SK-N-SH (cell line): ENCODE measurements around the gene SCNM1. TPM values are rescaled to one million over a fixed set of nuclear protein-coding genes. Genes with fewer than 3 reads are reported as not detected.

Experiments
- CTCF ChIA-PET: fragments of 300-600, 350-600 bp; formaldehyde crosslinking; extraction: SDS; loops from one replicate; lab custom pipeline; 2021; lab: Yijun Ruan, JAX
- POLR2A ChIA-PET: fragments of 350-600 bp; sonication (Branson Sonifier 250); formaldehyde crosslinking; extraction: SDS; loops from one replicate; lab custom pipeline; 2020; ENCODE audit warnings: antibody characterized with exemption, inconsistent platforms; lab: Yijun Ruan, JAX
- DNase-seq: peaks from one replicate; pipeline ENCODE4 v3.0.0; 2012
- H2AFZ ChIP-seq: fragments of 200-600 bp; sonication (generic); 2 replicates; pipeline ENCODE4 v1.8.1; 2016; ENCODE audit warnings: antibody characterized with exemption, mild to moderate bottlenecking, low read depth
- H3F3A ChIP-seq: fragments of 200-600 bp; sonication (generic); replicated peaks from 2 replicates; pipeline ENCODE3; 2016; ENCODE audit warnings: antibody characterized with exemption, mild to moderate bottlenecking; ENCODE audit not compliant: insufficient read depth
- H3K27ac ChIP-seq, 2 experiments: fragments of 200-500 bp in 1 of 2; fragments of 200-600 bp in 1 of 2; sonication (Bioruptor generic) in 1 of 2; sonication (generic), shearing (Covaris generic) in 1 of 2; 2 replicates each; pipeline versions ENCODE4 v1.5.1 to v1.6.1; 2014 to 2016; ENCODE audit warnings: low read depth in 2 of 2, inconsistent platforms in 1 of 2, low read length in 1 of 2, mild to moderate bottlenecking in 1 of 2, mixed read lengths in 1 of 2
- H3K27me3 ChIP-seq: fragments of 200-600 bp; sonication (generic), shearing (Covaris generic); 2 replicates; pipeline ENCODE4 v1.6.1; 2016; ENCODE audit warnings: mixed run types; ENCODE audit not compliant: insufficient read depth
- H3K36me3 ChIP-seq, 2 experiments: fragments of 200-500 bp in 1 of 2; fragments of 200-600 bp in 1 of 2; sonication (Bioruptor generic) in 1 of 2; sonication (generic) in 1 of 2; replicated peaks in 1 of 2; 2 replicates each; pipeline versions ENCODE3 to v1.5.1; 2014 to 2016; ENCODE audit warnings: low read length in 1 of 2, mild to moderate bottlenecking in 1 of 2; ENCODE audit not compliant: insufficient read depth in 2 of 2, control insufficient read depth in 1 of 2
- H3K4me1 ChIP-seq, 2 experiments: fragments of 200-500 bp in 1 of 2; fragments of 200-600 bp in 1 of 2; sonication (Bioruptor generic) in 1 of 2; sonication (generic), shearing (Covaris generic) in 1 of 2; 2 replicates each; pipeline versions ENCODE4 v1.5.1 to v1.6.1; 2014 to 2016; ENCODE audit warnings: low read depth in 1 of 2, low read length in 1 of 2, mixed run types in 1 of 2; ENCODE audit not compliant: insufficient read depth in 2 of 2, control insufficient read depth in 1 of 2
- H3K4me2 ChIP-seq: fragments of 200-600 bp; sonication (generic), shearing (Covaris generic); 2 replicates; pipeline ENCODE4 v1.6.1; 2017; ENCODE audit warnings: mixed run types
- H3K4me3 ChIP-seq, 2 experiments: fragments of 200-500 bp in 1 of 2; fragments of 200-600 bp in 1 of 2; sonication (Bioruptor generic) in 1 of 2; sonication (generic), shearing (Covaris generic) in 1 of 2; 2 replicates each; pipeline versions ENCODE4 v1.5.1 to v1.8.1; 2014 to 2016; ENCODE audit warnings: low read depth in 2 of 2, inconsistent platforms in 1 of 2, low read length in 1 of 2, mild to moderate bottlenecking in 1 of 2, mixed read lengths in 1 of 2, moderate library complexity in 1 of 2
- H3K79me2 ChIP-seq: fragments of 200-600 bp; sonication (generic); 2 replicates; pipeline ENCODE4 v1.8.1; 2017; ENCODE audit warnings: mild to moderate bottlenecking; ENCODE audit not compliant: insufficient read depth
- H3K9ac ChIP-seq: fragments of 200-600 bp; sonication (generic); 2 replicates; pipeline ENCODE4 v1.6.1; 2017; ENCODE audit warnings: mixed run types
- H3K9me2 ChIP-seq: fragments of 200-600 bp; sonication (generic); 2 replicates; pipeline ENCODE4 v1.6.1; 2017; ENCODE audit warnings: mixed run types
- H3K9me3 ChIP-seq: fragments of 200-600 bp; sonication (generic); 2 replicates; pipeline ENCODE4 v1.6.1; 2017; ENCODE audit warnings: mixed run types, mild to moderate bottlenecking, moderate library complexity
- H4K20me1 ChIP-seq: fragments of 200-600 bp; sonication (generic); 2 replicates; pipeline ENCODE4 v1.6.1; 2017; ENCODE audit warnings: mild to moderate bottlenecking, mixed run types; ENCODE audit not compliant: insufficient read depth
- ELF1 ChIP-seq: IDR thresholded peaks from 2 replicates; pipeline ENCODE4 v1.4.0; 2012
- FOXM1 ChIP-seq: IDR thresholded peaks from 2 replicates; pipeline ENCODE4 v1.4.0; 2012; ENCODE audit warnings: low read depth, mild to moderate bottlenecking
- GABPA ChIP-seq: IDR thresholded peaks from 2 replicates; pipeline ENCODE4 v1.4.0; 2012; ENCODE audit warnings: low read depth, mild to moderate bottlenecking
- JUND ChIP-seq: IDR thresholded peaks from 2 replicates; pipeline ENCODE4 v1.4.0; 2012
- MAX ChIP-seq: IDR thresholded peaks from 2 replicates; pipeline ENCODE4 v1.4.0; 2012; ENCODE audit warnings: low read depth
- MXI1 ChIP-seq: IDR thresholded peaks from 2 replicates; pipeline ENCODE4 v1.6.1; 2012; ENCODE audit warnings: mild to moderate bottlenecking, low read depth, low read length, improper control_type of control experiment
- NFIC ChIP-seq: IDR thresholded peaks from 2 replicates; pipeline ENCODE4 v1.4.0; 2012; ENCODE audit warnings: borderline replicate concordance
- RCOR1 ChIP-seq: fragments of 150-350 bp; IDR thresholded peaks from 2 replicates; pipeline ENCODE4 v1.6.1; 2017; ENCODE audit warnings: antibody characterized with exemption, low read length
- REST ChIP-seq: IDR thresholded peaks from 2 replicates; pipeline ENCODE4 v1.6.1; 2012; ENCODE audit warnings: mild to moderate bottlenecking, low read depth, low read length, moderate library complexity
- RFX5 ChIP-seq: IDR thresholded peaks from 2 replicates; pipeline ENCODE4 v1.6.1; 2012; ENCODE audit warnings: mild to moderate bottlenecking, improper control_type of control experiment, low read length
- TEAD4 ChIP-seq: IDR thresholded peaks from 2 replicates; pipeline ENCODE4 v1.4.0; 2012; ENCODE audit warnings: mild to moderate bottlenecking, borderline replicate concordance; ENCODE audit not compliant: insufficient read depth
- USF2 ChIP-seq: fragments of 150-350 bp; IDR thresholded peaks from 2 replicates; pipeline ENCODE4 v1.6.1; 2017; ENCODE audit warnings: antibody characterized with exemption, low read length, low read depth, borderline replicate concordance
- WGBS: methylation state at CpG from one replicate; pipeline ENCODE4 v1.1.6; 2017; ENCODE audit warnings: low lambda C conversion rate; 5-methylcytosine and 5-hydroxymethylcytosine counted together
- polyA plus RNA-seq, 3 experiments: library from polyadenylated mRNA; depleted of rRNA; stranded (reverse); fragments of >200 nt; gene quantifications; 2 replicates each; pipeline ENCODE4 v1.2.3, GENCODE V29; 2012

Gene SCNM1
- polyA plus RNA-seq, 1 of the 3 experiments (the other 2 are of a cell fraction) = 27.8 TPM

DNA sequence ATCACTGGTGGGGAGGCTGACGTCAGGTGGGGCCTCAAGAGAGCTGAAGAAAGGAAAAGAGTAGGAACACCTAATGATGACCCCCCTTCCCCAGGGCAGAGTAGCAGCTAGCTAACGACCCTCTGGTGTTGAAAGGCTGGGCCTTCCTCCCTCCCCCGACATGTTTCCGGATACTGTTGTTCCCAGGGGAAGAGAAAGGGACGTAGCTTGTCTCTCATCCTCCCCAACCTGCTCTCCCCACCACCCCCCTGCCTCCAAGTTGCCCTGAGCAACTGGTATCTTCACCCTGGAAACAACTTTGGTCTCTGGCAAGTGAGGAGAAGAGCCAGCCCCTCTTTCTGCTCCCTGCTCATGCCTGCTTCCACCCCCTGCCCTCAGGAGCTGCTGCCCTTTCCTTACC is 22.0 kb upstream of the SCNM1 start:
- no peak overlapping the region for H2AFZ ChIP-seq
- no peaks in the 10 kb centered on the region for H3F3A ChIP-seq
- ChIA-PET CTCF (interaction anchor here (1.1 to 6.8 kb wide), 4 partner anchors 12 to 119 kb away, joined by 4 to 40 read pairs (median 8); partner anchors contain the start of genes C1orf56 and TNFAIP8L2), POLR2A (no interaction called here)
- no peaks in the 10 kb centered on the region for H3K9me2 ChIP-seq
- H3K36me3 ChIP-seq = no peaks in the 10 kb centered on the region
- no peaks in the 10 kb centered on the region for H3K79me2 ChIP-seq
- H3K9ac ChIP-seq = no peak overlapping the region
- H4K20me1 ChIP-seq = no peaks in the 10 kb centered on the region
- no peak overlapping the region for H3K4me2 ChIP-seq
- no peaks in the 10 kb centered on the region for H3K27me3 ChIP-seq
- 83% methylated on average over 5 of the region's 5 CpGs for WGBS
- no peaks in the 10 kb centered on the region for H3K9me3 ChIP-seq
- DNase-seq = peak; percentile 13
- no peak overlapping the region for H3K27ac ChIP-seq
- no peak overlapping the region for H3K4me3 ChIP-seq
- TF ChIP-seq NFIC (no peak), GABPA (no peak), MAX (no peak), JUND (no peak), TEAD4 (no peak), MXI1 (no peak), RCOR1 (no peak)
- H3K4me1 ChIP-seq = peaks cover 0 to 21% of the 10 kb centered on the region in 2 experiments; a peak in 1 of 4 replicates

DNA sequence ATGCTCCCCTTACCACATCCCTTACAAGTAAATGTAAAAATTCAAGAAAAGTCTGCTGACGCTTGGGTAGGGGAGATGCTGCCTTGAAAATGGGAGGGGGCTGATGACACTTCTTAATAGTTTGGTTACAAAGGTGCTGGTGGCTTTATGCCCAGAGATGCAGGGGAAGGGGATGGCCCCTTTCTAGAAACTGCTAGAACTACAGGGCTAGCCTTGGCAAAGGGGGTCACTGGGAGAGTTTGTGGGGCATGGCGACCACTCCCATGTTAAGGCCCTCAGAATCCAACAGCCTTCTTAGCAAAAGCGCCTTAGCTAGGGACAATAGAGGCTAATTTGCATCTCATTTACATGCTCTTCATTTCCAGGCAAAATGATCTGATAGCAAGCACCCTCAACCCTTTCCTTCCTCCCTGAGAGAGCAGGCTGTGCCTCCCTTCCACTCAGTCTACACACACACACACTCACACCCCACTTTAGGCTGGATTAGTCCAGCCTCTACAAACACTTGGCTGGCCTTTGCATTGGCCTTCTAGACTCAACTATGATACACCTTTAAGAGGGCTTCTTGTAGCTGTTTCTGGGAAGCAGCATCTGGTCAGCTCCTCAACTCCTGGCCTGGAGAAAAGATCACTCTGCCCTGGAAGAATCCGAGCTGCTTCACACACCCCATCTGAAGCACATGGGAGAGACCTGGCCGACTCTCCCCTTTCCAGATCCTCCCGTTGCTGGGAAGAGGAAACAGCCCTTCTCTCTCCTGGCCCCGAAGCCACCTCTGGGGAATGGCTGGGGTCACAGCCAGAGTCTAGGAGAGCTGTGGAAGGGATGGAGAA is 21.3 kb upstream of the SCNM1 start:
- peaks cover 0 to 21% of the 10 kb centered on the region in 2 experiments; a peak in 1 of 4 replicates for H3K4me1 ChIP-seq
- DNase-seq = peak; percentile 26
- H3K36me3 ChIP-seq = no peaks in the 10 kb centered on the region
- ChIA-PET POLR2A (interaction anchor here (0.6 kb wide), 1 partner anchor 141 kb away, joined by 4 read pairs; no protein-coding TSS in a partner anchor), CTCF (interaction anchor here (1.1 to 6.8 kb wide), 3 partner anchors 11 to 97 kb away, joined by 4 to 40 read pairs (median 11); partner anchors contain the start of genes C1orf56 and TNFAIP8L2)
- no peak overlapping the region for H2AFZ ChIP-seq
- H3K9me2 ChIP-seq = no peaks in the 10 kb centered on the region
- no peaks in the 10 kb centered on the region for H3F3A ChIP-seq
- no peaks in the 10 kb centered on the region for H3K27me3 ChIP-seq
- TF ChIP-seq USF2 (no peak), NFIC (no peak), FOXM1 (no peak), RFX5 (no peak), RCOR1 (no peak), ELF1 (no peak), REST (peak; percentile 37; the same call in 1 of the 2 replicates)
- no peaks in the 10 kb centered on the region for H3K9me3 ChIP-seq
- H3K9ac ChIP-seq = no peak overlapping the region
- no peaks in the 10 kb centered on the region for H3K79me2 ChIP-seq
- WGBS = 98% methylated on average over 6 of the region's 7 CpGs
- no peak overlapping the region for H3K27ac ChIP-seq
- peak overlapping the region; percentile 98; the same call in 1 of the 2 replicates for H3K4me2 ChIP-seq
- no peak overlapping the region; a peak in 1 of 4 replicates for H3K4me3 ChIP-seq
- H4K20me1 ChIP-seq = no peaks in the 10 kb centered on the region
